ENCODE data around the gene RASGRP2.

DNA sequence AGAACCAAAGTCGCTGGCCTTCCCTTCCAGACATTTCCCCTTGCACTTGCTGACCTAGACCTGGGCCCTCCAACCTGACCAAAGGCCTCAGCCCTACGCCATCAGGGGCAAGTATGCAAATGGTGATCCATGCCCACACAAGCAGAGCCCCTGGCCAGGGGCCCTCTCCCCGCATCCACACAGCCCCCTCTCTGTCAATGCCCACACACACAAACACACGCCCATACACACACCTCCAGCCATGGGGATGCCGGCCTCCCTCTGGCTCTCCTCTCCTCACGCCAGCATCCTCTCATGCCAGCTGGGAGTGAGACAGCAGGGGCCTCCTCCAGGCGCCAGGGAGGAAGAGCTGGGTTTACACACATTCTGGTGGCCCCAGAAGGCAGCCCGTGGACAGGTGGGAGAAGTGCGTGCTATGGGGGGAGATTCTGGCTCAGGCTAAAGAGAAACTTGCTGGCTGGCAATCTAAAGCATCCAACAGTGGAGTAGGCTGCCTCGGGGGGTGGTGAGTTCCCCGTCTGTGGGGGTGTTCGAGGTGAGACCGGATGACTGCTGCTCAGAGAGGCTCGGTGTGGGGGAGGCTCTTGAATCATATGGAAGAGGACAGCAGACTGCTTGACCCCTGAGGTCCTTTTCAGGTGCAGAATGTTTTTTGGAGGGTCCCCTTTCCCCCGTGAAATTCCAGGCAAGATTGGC lies 25.7 kb downstream of the RASGRP2 start:
- TF ChIP-seq POLR2AphosphoS5 (IDR thresholded peaks at IDR 0.05; ENCODE audit: borderline replicate concordance, low read depth, low read length) (no peak), EZH2 (IDR thresholded peaks at IDR 0.05) (no peak), FOXP2 (optimal IDR thresholded peaks at IDR 0.05; ENCODE audit: control extremely low read depth, extremely low read length, insufficient read depth) (no peak)
